GM12878 (cell line): ENCODE data around the gene SHROOM3. TPM values are rescaled to one million over a fixed set of nuclear protein-coding genes. Genes with fewer than 3 reads are reported as not detected.

Experiments
- ATAC-seq: fragments of 200-7000 bp; cut with Tn5 transposase; 3 replicates; pipeline ENCODE4 v1.9.1; 2020; ENCODE audit warnings: mild to moderate bottlenecking, moderate library complexity
- BruUV-seq: library from RNA; stranded (reverse); fragments of 400-500 nt; replicated peaks from 2 replicates; lab custom pipeline; 2021; lab: Mats Ljungman, UMichigan
- CTCF ChIA-PET: fragments of 300-600 bp; sonication (Branson Sonifier 250); formaldehyde crosslinking; extraction: SDS; loops from one replicate; lab custom pipeline; 2021; ENCODE audit warnings: inconsistent platforms; lab: Yijun Ruan, JAX
- POLR2A ChIA-PET: fragments of 350-600 bp; formaldehyde crosslinking; extraction: SDS; loops from one replicate; lab custom pipeline; 2021; ENCODE audit warnings: inconsistent platforms; lab: Charles Lee
- RAD21 ChIA-PET: fragments of 300-600 bp; sonication (Branson Sonifier 250); formaldehyde crosslinking; loops from one replicate; lab custom pipeline; 2023; ENCODE audit warnings: antibody characterized with exemption; ENCODE audit not compliant: unreplicated experiment; lab: Charles Lee
- SMC1A ChIA-PET: fragments of 300-600 bp; sonication (Branson Sonifier 250); formaldehyde crosslinking; loops from one replicate; lab custom pipeline; 2023; ENCODE audit not compliant: unreplicated experiment, uncharacterized antibody; lab: Charles Lee
- DNase-seq: peaks from one replicate; pipeline ENCODE4 v3.0.0-alpha.2; 2011; ENCODE audit warnings: low read depth, low spot score
- FAIRE-seq: peaks from 3 replicates; lab custom pipeline; 2011; peaks lifted over from hg19 to GRCh38; lab: Jason Lieb, UNC
- H2AFZ ChIP-seq: 2 replicates; pipeline ENCODE4 v1.6.0; 2011; ENCODE audit warnings: low read depth, low read length, control low read depth; ENCODE audit not compliant: control insufficient read depth
- H3K27ac ChIP-seq: 2 replicates; pipeline ENCODE4 v1.5.1; 2011; ENCODE audit warnings: control low read depth; ENCODE audit not compliant: control insufficient read depth, insufficient read depth
- H3K27me3 ChIP-seq, 2 experiments: replicated peaks in 1 of 2; 2 replicates each; pipeline versions ENCODE4 v1.6.0 to v1.6.1; 2011; ENCODE audit warnings: low read length in 1 of 2; ENCODE audit not compliant: control insufficient read depth in 2 of 2, insufficient read depth in 2 of 2
- H3K36me3 ChIP-seq, 2 experiments: 2 replicates each; pipeline ENCODE4 v1.5.1; 2011; ENCODE audit warnings: low read length in 1 of 2; ENCODE audit not compliant: control insufficient read depth in 2 of 2, insufficient read depth in 2 of 2
- H3K4me1 ChIP-seq: 2 replicates; pipeline ENCODE4 v1.6.1; 2011; ENCODE audit warnings: mild to moderate bottlenecking, low read length, moderate library complexity, mixed read lengths; ENCODE audit not compliant: control insufficient read depth, insufficient read depth
- H3K4me2 ChIP-seq: 2 replicates; pipeline ENCODE4 v1.6.0; 2011; ENCODE audit warnings: control low read depth; ENCODE audit not compliant: control insufficient read depth, insufficient read depth
- H3K4me3 ChIP-seq: fragments of 200-600 bp; sonication (generic); 2 replicates; pipeline ENCODE4 v1.5.1; 2016
- H3K79me2 ChIP-seq: 2 replicates; pipeline ENCODE4 v1.6.0; 2011; ENCODE audit warnings: low read length; ENCODE audit not compliant: control insufficient read depth, insufficient read depth
- H3K9ac ChIP-seq: 2 replicates; pipeline ENCODE4 v1.8.0; 2011; ENCODE audit warnings: low read length, control low read depth, mixed read lengths; ENCODE audit not compliant: control insufficient read depth, insufficient read depth
- H3K9me3 ChIP-seq: replicated peaks from 3 replicates; pipeline ENCODE4 v1.5.1; 2011; ENCODE audit warnings: mild to moderate bottlenecking, low read length; ENCODE audit not compliant: control insufficient read depth, insufficient read depth
- H4K20me1 ChIP-seq: 2 replicates; pipeline ENCODE4 v1.6.0; 2011; ENCODE audit not compliant: control insufficient read depth, insufficient read depth
- BMI1 ChIP-seq: fragments of 450-650 bp; IDR thresholded peaks from 2 replicates; pipeline ENCODE4 v1.6.1; 2016; ENCODE audit warnings: mild to moderate bottlenecking, moderate library complexity, borderline replicate concordance
- CHD1 ChIP-seq: IDR thresholded peaks from 2 replicates; pipeline ENCODE4 v1.6.1; 2012; ENCODE audit warnings: low read depth, low read length, improper control_type of control experiment
- GATAD2B ChIP-seq: fragments of 450-650 bp; conservative IDR thresholded peaks from 2 replicates; pipeline ENCODE4 v1.6.1; 2017; ENCODE audit warnings: low read depth, mild to moderate bottlenecking, moderate library complexity
- MXI1 ChIP-seq: fragments of 150-350 bp; IDR thresholded peaks from 2 replicates; pipeline ENCODE4 v1.6.1; 2011; ENCODE audit warnings: low read depth, mild to moderate bottlenecking, inconsistent platforms, low read length, improper control_type of control experiment
- POLR2AphosphoS5 ChIP-seq: IDR thresholded peaks from 2 replicates; pipeline ENCODE4 v1.6.1; 2011; ENCODE audit warnings: mild to moderate bottlenecking, low read length, inconsistent platforms
- SP1 ChIP-seq: IDR thresholded peaks from one replicate; pipeline ENCODE4 v1.6.1; 2011; ENCODE audit warnings: low read depth, low read length
- WGBS: methylation state at CpG from one replicate; pipeline ENCODE4 v1.1.6; 2016; ENCODE audit warnings: low lambda C conversion rate; ENCODE audit not compliant: insufficient replicate concordance, insufficient coverage; ENCODE audit errors: missing lambda C conversion rate; 5-methylcytosine and 5-hydroxymethylcytosine counted together
- in situ Hi-C: fragments of 300-500 bp; cut with MboI; formaldehyde crosslinking; loops from 9 replicates; pipeline ENCODE4 v1.14.3; 2018; ENCODE audit warnings: mixed read lengths
- intact Hi-C: fragments of 100-400 bp; cut with micrococcal nuclease; formaldehyde crosslinking; loops from one replicate; pipeline ENCODE4 v1.14.2; 2022; ENCODE audit not compliant: unreplicated experiment
- polyA plus RNA-seq, 11 experiments: library from polyadenylated mRNA; depleted of rRNA in 4 of 11; unstranded in 6 of 11; stranded (reverse) in 5 of 11; fragments of >200 nt; fragmentation: Nextera tagmentation in 4 of 11; fragmentation: Illumina TruSeq in 1 of 11; extraction: Ambion mirVana in 4 of 11; extraction: Trizol in 1 of 11; gene quantifications; 1 replicate in 1 of 11; 2 replicates in 10 of 11; pipeline versions ENCODE4 v1.2.1 to v1.2.3, GENCODE V29; 2011 to 2016; ENCODE audit warnings: inconsistent platforms in 2 of 11, missing spikeins in 2 of 11, low read depth in 1 of 11
- total RNA-seq, 4 experiments: library from RNA; depleted of rRNA in 3 of 4; stranded (reverse); fragments of >200 nt in 3 of 4; fragmentation: Illumina TruSeq in 1 of 4; extraction: Trizol in 1 of 4; gene quantifications; 2 replicates each; pipeline versions ENCODE4 v1.2.1 to v1.2.3, GENCODE V29; 2013 to 2021
- TF ChIP-seq, protein P1 (sequence below): IDR thresholded peaks from 2 replicates; pipeline ENCODE4 v1.6.1; 2011; ENCODE audit warnings: borderline replicate concordance, low read depth, mild to moderate bottlenecking, moderate library complexity, low read length; ENCODE audit not compliant: insufficient read depth, poor library complexity, severe bottlenecking
- TF ChIP-seq, protein P2 (sequence below): fragments of 450-650 bp; IDR thresholded peaks from 2 replicates; pipeline ENCODE4 v1.6.1; 2018; ENCODE audit warnings: mild to moderate bottlenecking, low read depth, moderate library complexity; ENCODE audit not compliant: partially characterized antibody
- TF ChIP-seq, protein P3 (sequence below): fragments of 150-350 bp; IDR thresholded peaks from 2 replicates; pipeline ENCODE4 v1.6.1; 2016; ENCODE audit warnings: low read depth, low read length
- TF ChIP-seq, protein P4 (sequence below): fragments of 450-650 bp; IDR thresholded peaks from 2 replicates; pipeline ENCODE4 v1.6.1; 2018; ENCODE audit warnings: borderline replicate concordance, mild to moderate bottlenecking; ENCODE audit not compliant: partially characterized antibody
- TF ChIP-seq, protein P5 (sequence below): fragments of 150-350 bp; IDR thresholded peaks from 2 replicates; pipeline ENCODE4 v1.6.1; 2014; ENCODE audit warnings: mild to moderate bottlenecking, low read depth, low read length

SHROOM3 gene
- total and polyA plus RNA-seq, 10 of the 15 experiments (the other 5 are each of a cell fraction or from before 2014, with no cell fraction given), result under 0.01 to 0.29 (median 0.08) TPM; not detected in 1

DNA sequence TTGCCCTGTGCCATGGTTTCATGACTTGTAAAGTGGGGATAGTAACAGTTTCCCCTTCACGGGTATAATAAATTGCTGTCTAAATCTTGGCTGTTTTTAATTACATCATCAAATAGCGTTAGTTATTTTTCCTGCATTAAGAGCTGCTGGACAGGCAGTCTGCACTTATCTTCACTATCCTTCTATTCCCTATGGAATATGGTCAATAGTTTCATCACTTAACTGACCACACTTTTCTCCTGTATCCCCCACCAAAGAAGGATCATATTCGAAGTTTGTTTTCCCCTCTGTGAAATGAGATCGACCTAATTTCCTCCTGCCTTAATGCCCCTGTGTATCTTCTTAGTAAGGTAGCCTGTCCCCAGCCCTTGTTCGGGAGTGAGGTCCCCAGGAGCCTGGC is 133.2 kb downstream of the SHROOM3 start:
- H3K4me3 ChIP-seq, result no peak overlapping the region
- SMC1A ChIA-PET, result no interaction called here
- RAD21 ChIA-PET, result no interaction called here
- ATAC-seq, result no peak
- peaks cover 2 to 10% of the 10 kb centered on the region in 2 experiments; a peak in 3 of 4 replicates for H3K27me3 ChIP-seq
- no TSS peak for BruUV-seq
- no peak overlapping the region for H3K27ac ChIP-seq
- no peaks in the 10 kb centered on the region for H3K9me3 ChIP-seq
- in situ Hi-C loops (no loop called here), intact Hi-C loops (no loop called here)
- H2AFZ ChIP-seq, result no peak overlapping the region
- H3K36me3 ChIP-seq, result no peaks in the 10 kb centered on the region
- no peak for FAIRE-seq
- H3K4me2 ChIP-seq, result no peak overlapping the region
- H3K4me1 ChIP-seq, result no peaks in the 10 kb centered on the region
- CTCF ChIA-PET, result no interaction called here
- no peak overlapping the region for H3K9ac ChIP-seq
- no peak for DNase-seq
- 50% methylated on average over 5 of the region's 5 CpGs for WGBS
- POLR2A ChIA-PET, result no interaction called here
- H3K79me2 ChIP-seq, result no peaks in the 10 kb centered on the region
- H4K20me1 ChIP-seq, result no peaks in the 10 kb centered on the region
- TF ChIP-seq GATAD2B (no peak), MXI1 (no peak), BMI1 (no peak), SP1 (no peak), CHD1 (no peak), POLR2AphosphoS5 (no peak)
- TF ChIP-seq, protein P1, sequence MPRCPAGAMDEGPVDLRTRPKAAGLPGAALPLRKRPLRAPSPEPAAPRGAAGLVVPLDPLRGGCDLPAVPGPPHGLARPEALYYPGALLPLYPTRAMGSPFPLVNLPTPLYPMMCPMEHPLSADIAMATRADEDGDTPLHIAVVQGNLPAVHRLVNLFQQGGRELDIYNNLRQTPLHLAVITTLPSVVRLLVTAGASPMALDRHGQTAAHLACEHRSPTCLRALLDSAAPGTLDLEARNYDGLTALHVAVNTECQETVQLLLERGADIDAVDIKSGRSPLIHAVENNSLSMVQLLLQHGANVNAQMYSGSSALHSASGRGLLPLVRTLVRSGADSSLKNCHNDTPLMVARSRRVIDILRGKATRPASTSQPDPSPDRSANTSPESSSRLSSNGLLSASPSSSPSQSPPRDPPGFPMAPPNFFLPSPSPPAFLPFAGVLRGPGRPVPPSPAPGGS, result no peak
- TF ChIP-seq, protein P2, sequence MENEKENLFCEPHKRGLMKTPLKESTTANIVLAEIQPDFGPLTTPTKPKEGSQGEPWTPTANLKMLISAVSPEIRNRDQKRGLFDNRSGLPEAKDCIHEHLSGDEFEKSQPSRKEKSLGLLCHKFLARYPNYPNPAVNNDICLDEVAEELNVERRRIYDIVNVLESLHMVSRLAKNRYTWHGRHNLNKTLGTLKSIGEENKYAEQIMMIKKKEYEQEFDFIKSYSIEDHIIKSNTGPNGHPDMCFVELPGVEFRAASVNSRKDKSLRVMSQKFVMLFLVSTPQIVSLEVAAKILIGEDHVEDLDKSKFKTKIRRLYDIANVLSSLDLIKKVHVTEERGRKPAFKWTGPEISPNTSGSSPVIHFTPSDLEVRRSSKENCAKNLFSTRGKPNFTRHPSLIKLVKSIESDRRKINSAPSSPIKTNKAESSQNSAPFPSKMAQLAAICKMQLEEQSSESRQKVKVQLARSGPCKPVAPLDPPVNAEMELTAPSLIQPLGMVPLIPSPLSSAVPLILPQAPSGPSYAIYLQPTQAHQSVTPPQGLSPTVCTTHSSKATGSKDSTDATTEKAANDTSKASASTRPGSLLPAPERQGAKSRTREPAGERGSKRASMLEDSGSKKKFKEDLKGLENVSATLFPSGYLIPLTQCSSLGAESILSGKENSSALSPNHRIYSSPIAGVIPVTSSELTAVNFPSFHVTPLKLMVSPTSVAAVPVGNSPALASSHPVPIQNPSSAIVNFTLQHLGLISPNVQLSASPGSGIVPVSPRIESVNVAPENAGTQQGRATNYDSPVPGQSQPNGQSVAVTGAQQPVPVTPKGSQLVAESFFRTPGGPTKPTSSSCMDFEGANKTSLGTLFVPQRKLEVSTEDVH, result no peak
- TF ChIP-seq, protein P3, sequence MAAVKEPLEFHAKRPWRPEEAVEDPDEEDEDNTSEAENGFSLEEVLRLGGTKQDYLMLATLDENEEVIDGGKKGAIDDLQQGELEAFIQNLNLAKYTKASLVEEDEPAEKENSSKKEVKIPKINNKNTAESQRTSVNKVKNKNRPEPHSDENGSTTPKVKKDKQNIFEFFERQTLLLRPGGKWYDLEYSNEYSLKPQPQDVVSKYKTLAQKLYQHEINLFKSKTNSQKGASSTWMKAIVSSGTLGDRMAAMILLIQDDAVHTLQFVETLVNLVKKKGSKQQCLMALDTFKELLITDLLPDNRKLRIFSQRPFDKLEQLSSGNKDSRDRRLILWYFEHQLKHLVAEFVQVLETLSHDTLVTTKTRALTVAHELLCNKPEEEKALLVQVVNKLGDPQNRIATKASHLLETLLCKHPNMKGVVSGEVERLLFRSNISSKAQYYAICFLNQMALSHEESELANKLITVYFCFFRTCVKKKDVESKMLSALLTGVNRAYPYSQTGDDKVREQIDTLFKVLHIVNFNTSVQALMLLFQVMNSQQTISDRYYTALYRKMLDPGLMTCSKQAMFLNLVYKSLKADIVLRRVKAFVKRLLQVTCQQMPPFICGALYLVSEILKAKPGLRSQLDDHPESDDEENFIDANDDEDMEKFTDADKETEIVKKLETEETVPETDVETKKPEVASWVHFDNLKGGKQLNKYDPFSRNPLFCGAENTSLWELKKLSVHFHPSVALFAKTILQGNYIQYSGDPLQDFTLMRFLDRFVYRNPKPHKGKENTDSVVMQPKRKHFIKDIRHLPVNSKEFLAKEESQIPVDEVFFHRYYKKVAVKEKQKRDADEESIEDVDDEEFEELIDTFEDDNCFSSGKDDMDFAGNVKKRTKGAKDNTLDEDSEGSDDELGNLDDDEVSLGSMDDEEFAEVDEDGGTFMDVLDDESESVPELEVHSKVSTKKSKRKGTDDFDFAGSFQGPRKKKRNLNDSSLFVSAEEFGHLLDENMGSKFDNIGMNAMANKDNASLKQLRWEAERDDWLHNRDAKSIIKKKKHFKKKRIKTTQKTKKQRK, result no peak
- TF ChIP-seq, protein P4, sequence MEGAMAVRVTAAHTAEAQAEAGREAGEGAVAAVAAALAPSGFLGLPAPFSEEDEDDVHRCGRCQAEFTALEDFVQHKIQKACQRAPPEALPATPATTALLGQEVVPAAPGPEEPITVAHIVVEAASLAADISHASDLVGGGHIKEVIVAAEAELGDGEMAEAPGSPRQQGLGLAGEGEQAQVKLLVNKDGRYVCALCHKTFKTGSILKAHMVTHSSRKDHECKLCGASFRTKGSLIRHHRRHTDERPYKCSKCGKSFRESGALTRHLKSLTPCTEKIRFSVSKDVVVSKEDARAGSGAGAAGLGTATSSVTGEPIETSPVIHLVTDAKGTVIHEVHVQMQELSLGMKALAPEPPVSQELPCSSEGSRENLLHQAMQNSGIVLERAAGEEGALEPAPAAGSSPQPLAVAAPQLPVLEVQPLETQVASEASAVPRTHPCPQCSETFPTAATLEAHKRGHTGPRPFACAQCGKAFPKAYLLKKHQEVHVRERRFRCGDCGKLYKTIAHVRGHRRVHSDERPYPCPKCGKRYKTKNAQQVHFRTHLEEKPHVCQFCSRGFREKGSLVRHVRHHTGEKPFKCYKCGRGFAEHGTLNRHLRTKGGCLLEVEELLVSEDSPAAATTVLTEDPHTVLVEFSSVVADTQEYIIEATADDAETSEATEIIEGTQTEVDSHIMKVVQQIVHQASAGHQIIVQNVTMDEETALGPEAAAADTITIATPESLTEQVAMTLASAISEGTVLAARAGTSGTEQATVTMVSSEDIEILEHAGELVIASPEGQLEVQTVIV, result no peak
- TF ChIP-seq, protein P5, sequence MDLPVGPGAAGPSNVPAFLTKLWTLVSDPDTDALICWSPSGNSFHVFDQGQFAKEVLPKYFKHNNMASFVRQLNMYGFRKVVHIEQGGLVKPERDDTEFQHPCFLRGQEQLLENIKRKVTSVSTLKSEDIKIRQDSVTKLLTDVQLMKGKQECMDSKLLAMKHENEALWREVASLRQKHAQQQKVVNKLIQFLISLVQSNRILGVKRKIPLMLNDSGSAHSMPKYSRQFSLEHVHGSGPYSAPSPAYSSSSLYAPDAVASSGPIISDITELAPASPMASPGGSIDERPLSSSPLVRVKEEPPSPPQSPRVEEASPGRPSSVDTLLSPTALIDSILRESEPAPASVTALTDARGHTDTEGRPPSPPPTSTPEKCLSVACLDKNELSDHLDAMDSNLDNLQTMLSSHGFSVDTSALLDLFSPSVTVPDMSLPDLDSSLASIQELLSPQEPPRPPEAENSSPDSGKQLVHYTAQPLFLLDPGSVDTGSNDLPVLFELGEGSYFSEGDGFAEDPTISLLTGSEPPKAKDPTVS, result no peak
